ENCODE results near the gene KCNJ10. TPM values are rescaled to one million over a fixed set of nuclear protein-coding genes. Genes with fewer than 3 reads are reported as not detected.

KCNJ10 gene
- total and polyA plus RNA-seq, 2 donors (not counting 3 experiments of a cell fraction or from before 2014, with no cell fraction given), result not detected

- intact Hi-C loops (cut with micrococcal nuclease) (no loop called here), dilution Hi-C loops (cut with MboI; ENCODE audit: extremely low pct_ligation_motif_present, low sequenced_read_pairs) (no loop called here)
- H3K9me1 ChIP-seq (replicated peaks; ENCODE audit: control insufficient read depth, extremely low read depth, insufficient read depth, low read length), result no peaks in the 10 kb centered on the region
- TF ChIP-seq POLR2AphosphoS5 (IDR thresholded peaks at IDR 0.05; ENCODE audit: insufficient read depth, low read depth, low read length), result no peak
- no peak for TF ChIP-seq MYC (IDR thresholded peaks at IDR 0.05; ENCODE audit: low read depth, low read length)
- TF ChIP-seq POLR2A (IDR thresholded peaks at IDR 0.05; ENCODE audit: low read depth, low read length), result no peak
- no peak for TF ChIP-seq MAX (IDR thresholded peaks at IDR 0.05; ENCODE audit: insufficient read depth, insufficient read length)
- TF ChIP-seq, protein P1, sequence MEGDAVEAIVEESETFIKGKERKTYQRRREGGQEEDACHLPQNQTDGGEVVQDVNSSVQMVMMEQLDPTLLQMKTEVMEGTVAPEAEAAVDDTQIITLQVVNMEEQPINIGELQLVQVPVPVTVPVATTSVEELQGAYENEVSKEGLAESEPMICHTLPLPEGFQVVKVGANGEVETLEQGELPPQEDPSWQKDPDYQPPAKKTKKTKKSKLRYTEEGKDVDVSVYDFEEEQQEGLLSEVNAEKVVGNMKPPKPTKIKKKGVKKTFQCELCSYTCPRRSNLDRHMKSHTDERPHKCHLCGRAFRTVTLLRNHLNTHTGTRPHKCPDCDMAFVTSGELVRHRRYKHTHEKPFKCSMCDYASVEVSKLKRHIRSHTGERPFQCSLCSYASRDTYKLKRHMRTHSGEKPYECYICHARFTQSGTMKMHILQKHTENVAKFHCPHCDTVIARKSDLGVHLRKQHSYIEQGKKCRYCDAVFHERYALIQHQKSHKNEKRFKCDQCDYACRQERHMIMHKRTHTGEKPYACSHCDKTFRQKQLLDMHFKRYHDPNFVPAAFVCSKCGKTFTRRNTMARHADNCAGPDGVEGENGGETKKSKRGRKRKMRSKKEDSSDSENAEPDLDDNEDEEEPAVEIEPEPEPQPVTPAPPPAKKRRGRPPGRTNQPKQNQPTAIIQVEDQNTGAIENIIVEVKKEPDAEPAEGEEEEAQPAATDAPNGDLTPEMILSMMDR (IDR thresholded peaks at IDR 0.05; ENCODE audit: extremely low read depth in 1 of 2, insufficient read depth in 1 of 2, low read depth in 1 of 2, low read length in 2 of 2), result no peak
- no peak for TF ChIP-seq FOS (IDR thresholded peaks at IDR 0.05; ENCODE audit: borderline replicate concordance, insufficient read depth, low read length)
- H4K20me1 ChIP-seq (replicated peaks; ENCODE audit: control insufficient read depth, extremely low read depth, insufficient read depth, low read length), result no peaks in the 10 kb centered on the region
- CTCF ChIA-PET, result interaction anchor here (1.9 to 7.4 kb wide), 6 partner anchors 9 to 876 kb away, joined by 10 to 153 read pairs (median 80); no protein-coding TSS in a partner anchor
- no peak overlapping the region for H3K27ac ChIP-seq (ENCODE audit: insufficient read depth, low read depth, low read length)
- DNase-seq (ENCODE audit: low read depth, low spot score) (no peak), FAIRE-seq (no peak)
- POLR2A ChIA-PET, result no interaction called here
- H3K79me2 ChIP-seq (ENCODE audit: control insufficient read depth, insufficient read depth, low read length), result no peaks in the 10 kb centered on the region
- no peak overlapping the region for H2AFZ ChIP-seq (ENCODE audit: low read depth, low read length)
- no peak overlapping the region for H3K4me3 ChIP-seq (replicated peaks in 1 of 3; ENCODE audit: insufficient read depth in 1 of 3, low read depth in 1 of 3, low read length in 3 of 3)
- H3K4me2 ChIP-seq (ENCODE audit: insufficient read depth, low read length), result no peak overlapping the region
- no peaks in the 10 kb centered on the region for H3K4me1 ChIP-seq (ENCODE audit: control insufficient read depth, extremely low read depth, insufficient read depth, low read length)
- no peak overlapping the region for H3K9ac ChIP-seq (replicated peaks; ENCODE audit: extremely low read depth, insufficient read depth, low read length)
- no peaks in the 10 kb centered on the region for H3K9me3 ChIP-seq (replicated peaks; ENCODE audit: control insufficient read depth, insufficient read depth, low read length)
- no TSS peak for BruUV-seq (replicated peaks)
- H3K36me3 ChIP-seq (ENCODE audit: control insufficient read depth in 2 of 2, extremely low read depth in 1 of 2, insufficient read depth in 2 of 2, low read length in 2 of 2), result no peaks in the 10 kb centered on the region
- H3K27me3 ChIP-seq (ENCODE audit: control insufficient read depth in 2 of 2, insufficient read depth in 2 of 2, low read length in 2 of 2), result peaks cover 19 to 20% of the 10 kb centered on the region in 2 experiments
These were observed 60.9 kb downstream of the KCNJ10 start for GRCh38 chr1:160009081-160009480.

All from endothelial cell of umbilical vein (primary cell).